Stomach (tissue), 4 donors: ENCODE results near the gene SPINDOC.

Experiments
- CTCF ChIP-seq, 7 experiments: fragments of 450-650 bp in 4 of 7; fragments of 200-600 bp in 3 of 7; sonication (generic) in 3 of 7; IDR thresholded peaks; one replicate each; pipeline ENCODE4 v1.5.1; 2016 to 2019; ENCODE audit warnings: antibody characterized with exemption in 7 of 7, control low read depth in 2 of 7, mild to moderate bottlenecking in 1 of 7
- POLR2A ChIP-seq, 4 donors: fragments of 450-650 bp; IDR thresholded peaks; one replicate each; pipeline ENCODE4 v1.6.1; 2016; ENCODE audit warnings: antibody characterized with exemption in 4 of 4, control low read depth in 2 of 4, mild to moderate bottlenecking in 1 of 4, moderate library complexity in 1 of 4

GRCh38 chr11:63769714-63770455, 43.4 kb upstream of the SPINDOC start:
- TF ChIP-seq CTCF (IDR thresholded peaks at IDR 0.05): no peak
- TF ChIP-seq POLR2A (IDR thresholded peaks at IDR 0.05): no peak
